ENCODE measurements around the gene SMCO4.

Gene SMCO4

DNA sequence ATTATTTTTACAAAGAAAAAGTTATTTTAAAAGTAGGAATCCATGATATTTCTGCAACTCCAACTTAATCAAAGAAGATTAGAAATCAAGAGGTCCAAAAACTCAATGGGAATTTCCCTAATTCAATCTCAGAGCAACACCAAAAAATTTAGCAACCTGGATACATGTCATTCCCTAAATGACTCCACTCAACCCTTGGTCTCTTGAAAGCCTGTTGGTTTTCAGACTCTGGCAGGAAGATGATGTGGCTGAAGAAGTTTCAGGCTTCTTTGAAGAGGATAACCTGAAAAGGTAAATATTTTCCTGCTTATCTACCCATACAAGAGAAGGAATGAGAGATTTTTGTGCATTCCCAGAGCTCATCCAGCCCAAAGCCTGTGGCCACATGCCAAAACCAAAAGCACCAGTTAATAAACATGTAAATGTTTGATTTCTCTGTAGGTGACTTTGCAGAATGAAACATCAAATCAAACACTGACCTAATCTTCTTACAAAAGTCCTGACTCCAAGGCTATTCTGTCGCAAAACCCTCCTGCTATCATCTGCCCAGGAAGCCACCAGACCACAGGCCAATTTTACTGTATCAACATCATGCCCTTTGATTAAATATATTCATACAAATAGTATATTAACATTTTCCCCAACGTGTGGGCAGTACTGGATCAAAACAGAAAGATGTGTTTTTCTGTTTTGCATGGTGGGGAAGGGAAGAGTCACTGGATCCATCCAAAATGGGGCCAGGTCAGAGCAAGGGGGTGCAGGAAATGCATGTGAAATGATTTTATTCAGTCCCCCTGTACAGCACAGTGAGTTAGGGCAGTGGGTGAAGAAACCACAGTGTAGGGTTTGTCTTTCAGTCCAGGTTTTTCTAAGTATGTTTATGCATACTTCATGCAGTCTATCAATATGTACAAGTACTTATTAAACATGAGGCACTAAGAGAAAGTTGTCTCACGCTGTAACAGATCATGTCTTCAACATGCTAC, 38.8 kb downstream of the SMCO4 start:
- DNase-seq (ENCODE audit: low read depth in 2 of 2), result no peak

DNA sequence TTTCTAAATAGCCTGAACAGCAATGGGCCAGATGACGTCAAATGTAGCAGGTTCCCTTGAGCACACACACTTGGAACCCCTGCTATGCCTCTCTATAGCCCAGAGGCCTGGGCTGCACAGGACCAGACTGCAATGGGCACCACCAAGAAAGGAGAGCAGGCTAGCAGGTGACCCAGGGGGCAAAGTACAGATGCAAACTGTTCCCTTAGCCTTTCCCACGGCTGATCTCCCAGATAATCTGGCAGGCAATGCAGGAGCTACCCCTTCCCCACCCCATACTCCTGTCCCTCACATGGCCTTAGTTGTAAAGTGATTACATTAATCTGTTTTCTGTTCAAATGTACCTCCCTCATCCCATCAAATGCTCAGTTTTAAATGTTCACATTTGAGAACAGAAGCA, 41.3 kb downstream of the SMCO4 start:
- DNase-seq (ENCODE audit: low read depth in 2 of 2), result no peak

DNA sequence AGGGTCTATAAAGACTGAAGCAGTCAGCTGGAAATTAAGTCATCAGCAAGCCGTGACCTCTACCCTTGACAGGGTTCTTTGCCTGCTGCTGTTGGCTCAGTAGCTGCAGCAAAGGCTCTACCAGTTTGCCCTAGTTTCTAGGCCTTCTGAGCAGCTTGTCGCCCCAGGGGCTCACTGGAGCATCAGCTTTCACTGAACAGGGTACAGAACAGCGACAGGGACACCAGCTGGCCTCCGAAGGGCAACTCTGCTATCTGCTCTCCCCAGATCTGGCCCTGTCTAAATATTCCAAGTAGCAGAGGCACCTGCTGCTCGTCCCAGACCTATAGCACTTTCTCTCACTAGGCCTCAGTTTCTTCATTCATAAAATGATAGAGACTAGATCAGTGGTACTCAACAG, 42.4 kb downstream of the SMCO4 start:
- DNase-seq (ENCODE audit: low read depth in 2 of 2), result no peak

DNA sequence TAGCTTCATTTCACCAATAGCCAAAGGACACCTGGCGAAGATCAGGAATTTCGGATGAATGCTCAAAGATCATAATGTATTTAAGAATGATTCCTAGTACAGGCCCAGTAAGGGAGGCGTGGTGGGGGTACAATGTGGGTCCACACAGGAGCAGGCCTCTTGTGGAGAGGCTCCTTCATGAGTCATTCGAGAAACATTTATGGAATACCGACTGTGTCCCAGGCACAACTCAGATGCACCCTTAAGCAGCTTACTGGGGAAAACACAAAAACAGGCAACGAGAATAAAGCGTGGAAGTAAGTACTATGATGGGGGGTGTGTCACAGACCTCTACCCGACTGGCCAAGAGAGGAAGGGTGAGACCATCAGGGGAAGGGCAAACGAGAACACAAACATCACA, 44.5 kb downstream of the SMCO4 start:
- DNase-seq (ENCODE audit: low read depth in 2 of 2), result peak; percentile 22

DNA sequence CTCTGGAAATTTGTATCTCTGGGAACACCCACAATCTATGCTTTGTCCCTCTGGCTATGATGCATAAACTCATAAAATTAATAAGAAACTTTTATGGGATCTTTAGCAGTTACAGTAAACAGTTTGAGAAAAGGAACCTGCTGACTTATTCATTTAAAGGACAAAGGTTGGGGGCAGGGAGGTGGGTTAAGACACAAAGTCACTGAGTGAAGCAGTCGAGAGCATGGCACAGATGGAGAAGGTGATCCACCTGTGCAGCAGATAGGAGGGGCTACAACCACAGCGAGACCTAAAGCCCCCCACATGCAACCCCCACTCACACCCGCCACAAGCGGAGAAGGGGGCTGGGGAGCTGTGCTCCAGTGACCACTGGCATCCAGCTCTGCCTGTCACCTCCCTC, 45.0 kb downstream of the SMCO4 start:
- no peak for DNase-seq (ENCODE audit: low read depth in 2 of 2)

DNA sequence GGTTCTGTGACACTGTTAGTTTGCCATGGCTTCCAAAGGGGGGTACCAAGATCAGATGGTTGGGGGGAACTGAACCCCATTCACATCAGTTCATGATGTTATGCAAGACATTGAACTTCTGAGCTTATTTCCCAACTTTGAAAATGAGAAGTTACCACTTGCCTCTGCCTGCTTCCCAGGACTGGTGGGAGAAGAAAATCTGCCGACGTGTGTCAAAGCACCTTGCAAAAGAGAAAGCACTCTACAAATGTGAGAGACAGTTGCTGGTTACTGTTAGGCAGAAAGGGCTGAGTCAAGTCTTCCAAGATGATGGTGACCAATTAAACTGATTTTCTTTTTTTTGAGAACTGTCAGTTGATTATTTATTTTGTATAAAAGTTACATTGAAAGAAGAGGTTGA, 45.6 kb downstream of the SMCO4 start:
- DNase-seq (ENCODE audit: low read depth in 2 of 2), result no peak

DNA sequence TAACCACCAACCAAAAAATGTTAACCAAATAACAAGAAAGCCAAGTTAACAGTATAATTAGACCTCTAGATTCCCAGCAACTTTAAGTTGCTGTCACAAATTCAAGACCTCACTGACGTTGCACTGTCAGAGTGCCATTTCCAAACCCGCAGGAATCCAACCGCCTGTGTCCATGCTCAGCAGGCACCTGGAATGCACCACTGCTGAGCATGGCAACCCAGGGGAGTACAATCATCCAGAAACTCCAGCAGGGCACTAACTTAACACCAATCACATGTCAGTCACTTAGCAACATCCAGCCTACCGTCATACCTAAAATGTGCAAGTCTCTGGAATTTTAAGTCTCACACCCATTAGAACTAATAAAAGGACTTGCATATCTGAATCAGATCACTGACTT, 48.8 kb downstream of the SMCO4 start:
- DNase-seq (ENCODE audit: low read depth in 2 of 2), result no peak

DNA sequence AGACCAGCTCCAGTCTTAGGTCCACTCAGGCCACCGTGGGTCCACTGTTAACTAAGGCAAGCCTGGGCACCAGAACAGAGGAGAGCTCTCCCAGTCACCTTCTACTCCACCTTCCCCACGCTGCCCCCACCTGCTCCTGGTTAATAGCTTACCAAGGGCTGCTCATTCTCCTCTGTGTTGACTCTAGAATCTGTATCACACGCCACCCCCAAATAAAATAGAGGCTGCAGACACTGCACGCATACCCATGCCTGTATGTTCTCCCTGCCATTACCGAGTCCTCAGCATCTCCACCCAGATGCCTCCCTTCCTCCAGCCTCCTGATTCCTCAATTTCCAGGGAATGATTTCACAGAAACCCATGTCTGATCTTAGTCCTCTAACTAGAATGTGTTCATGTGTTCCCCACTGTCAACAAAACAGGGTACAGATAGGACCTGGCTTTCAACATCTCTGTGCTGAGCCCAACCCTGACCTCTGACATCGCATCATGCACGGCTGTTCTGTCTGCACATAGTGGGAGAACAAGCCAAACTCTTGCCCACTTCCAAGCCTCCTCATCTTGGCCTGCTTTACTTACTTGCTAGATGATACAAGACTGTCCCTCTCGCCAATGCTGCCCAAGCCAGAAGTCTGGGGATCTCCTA, 49.8 kb downstream of the SMCO4 start:
- no peak for DNase-seq (ENCODE audit: low read depth in 2 of 2)

DNA sequence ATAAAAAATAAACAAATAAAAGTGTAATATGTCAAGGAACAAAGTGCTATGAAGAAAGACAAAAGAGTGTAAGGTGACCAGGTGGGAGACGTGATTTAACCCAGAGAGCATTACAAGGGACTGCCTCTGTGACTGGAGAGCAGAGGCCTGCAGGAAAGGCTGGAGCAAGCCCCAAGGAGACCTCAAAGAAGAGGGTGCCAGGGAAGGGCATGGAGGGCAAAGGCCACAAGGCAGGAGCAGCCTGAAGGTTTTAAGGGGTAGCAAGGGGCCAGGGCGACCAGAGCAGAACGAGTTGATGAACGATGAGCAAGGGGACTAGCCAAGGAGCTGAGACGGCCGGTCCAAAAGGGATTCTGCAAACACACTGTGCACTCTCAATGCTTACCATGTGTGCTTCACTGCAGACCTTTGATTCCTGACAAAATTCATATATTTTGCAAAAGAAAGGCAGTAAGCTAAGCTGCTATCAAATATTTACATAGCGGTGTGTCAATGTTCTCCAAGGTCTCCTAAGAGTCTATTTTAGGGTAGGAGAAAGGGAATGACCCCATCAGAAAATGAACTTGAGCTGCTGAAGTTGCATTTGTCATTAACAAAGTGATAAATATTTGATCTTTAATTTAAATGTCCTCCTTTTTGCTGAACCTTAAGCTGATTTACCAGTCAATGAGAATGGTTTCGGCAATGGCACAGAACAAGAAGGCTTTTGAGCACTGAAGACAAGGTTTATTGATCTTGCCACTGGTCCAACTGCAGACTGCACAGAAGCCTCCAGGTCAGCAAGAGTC, 50.5 kb downstream of the SMCO4 start:
- DNase-seq (ENCODE audit: low read depth in 2 of 2), result no peak

DNA sequence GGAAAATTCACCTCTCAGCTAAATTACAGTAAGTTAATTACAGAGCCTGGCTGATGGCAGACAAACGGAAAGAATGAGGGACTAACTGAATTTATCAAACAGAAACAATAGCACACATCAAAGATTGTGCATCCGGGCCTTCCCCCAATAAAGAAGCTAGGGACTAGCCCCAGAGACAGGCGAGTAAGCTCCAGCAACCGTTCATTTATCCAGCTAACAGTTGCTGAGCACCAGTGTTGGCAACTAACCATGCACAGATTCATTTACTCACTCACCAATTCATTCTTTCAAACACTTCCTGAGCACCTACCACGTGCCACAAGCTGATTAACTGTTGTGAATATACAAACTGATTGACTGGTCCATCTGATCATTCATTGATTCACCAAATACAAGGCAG, 51.2 kb downstream of the SMCO4 start:
- DNase-seq (ENCODE audit: low read depth in 2 of 2), result no peak

DNA sequence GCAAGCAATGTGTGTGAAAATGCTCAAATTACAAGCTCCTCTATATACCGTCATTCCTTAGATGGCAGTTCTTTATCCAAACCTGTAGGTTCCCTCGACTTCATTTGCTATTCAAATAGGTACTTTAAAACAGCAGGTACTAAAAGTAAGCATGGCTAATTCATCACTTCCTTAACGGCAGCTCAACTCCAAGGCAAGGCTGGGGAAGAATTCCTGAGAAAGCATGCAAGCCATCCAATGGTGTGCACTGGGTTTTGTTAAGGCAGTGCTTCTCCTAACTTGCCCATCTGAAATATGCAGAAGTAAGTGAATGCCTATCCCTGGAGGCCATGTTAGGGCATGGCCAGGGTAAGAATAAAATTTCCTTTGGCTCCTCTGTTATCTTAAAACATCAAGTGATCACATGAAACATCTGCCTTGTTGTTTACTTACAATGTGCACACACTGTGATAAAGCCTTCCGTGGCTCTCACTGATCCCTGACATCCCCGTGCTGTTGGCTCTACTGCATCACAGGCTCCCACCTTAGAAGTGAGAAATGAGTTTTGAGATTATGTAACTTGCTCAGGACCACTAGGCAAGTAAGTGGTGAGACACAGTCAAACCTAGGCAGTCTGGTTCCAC, 52.1 kb downstream of the SMCO4 start:
- DNase-seq (ENCODE audit: low read depth in 2 of 2), result no peak

DNA sequence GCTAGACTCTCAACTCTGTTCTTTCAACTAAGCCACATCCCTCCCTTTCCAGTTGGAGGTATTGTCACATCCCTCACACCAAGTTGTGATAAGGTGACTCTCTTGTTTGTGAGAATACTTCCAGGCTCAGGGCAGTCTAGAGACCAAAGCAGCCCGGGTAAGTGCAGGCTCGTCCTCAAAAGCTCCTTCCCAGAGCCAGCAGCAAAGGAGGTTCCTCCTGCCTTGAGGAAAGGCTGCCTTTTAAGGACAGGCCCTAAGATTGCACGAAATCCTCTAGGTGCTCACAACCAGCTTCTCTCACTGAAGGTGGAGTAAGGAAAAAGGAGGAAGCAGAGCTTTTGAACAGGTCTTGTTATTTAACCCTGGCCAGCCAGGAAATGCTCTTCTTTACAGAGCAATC, 53.4 kb downstream of the SMCO4 start:
- DNase-seq (ENCODE audit: low read depth in 2 of 2), result no peak

DNA sequence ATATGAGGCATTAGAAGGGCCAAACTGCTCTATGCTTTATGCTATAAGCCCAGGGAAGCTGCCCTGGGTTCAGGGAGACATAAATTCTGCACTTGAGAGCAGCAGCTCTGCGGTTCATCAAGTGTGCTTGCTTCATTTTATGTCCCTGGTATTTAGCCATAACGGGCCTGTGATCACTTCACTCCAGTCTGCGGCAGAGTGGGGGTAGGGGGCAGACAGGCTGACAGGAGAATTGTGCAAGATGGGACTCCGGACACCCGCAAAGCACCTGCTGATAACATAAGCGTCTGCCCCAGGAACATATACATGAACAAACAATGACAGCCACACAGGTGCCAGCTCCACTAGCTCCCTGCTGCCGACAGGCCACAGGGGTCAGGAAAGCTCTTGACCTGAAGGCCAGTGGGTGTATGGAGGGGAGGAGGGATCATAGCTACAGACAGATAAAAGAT, 56.1 kb downstream of the SMCO4 start:
- no peak for DNase-seq (ENCODE audit: low read depth in 2 of 2)

DNA sequence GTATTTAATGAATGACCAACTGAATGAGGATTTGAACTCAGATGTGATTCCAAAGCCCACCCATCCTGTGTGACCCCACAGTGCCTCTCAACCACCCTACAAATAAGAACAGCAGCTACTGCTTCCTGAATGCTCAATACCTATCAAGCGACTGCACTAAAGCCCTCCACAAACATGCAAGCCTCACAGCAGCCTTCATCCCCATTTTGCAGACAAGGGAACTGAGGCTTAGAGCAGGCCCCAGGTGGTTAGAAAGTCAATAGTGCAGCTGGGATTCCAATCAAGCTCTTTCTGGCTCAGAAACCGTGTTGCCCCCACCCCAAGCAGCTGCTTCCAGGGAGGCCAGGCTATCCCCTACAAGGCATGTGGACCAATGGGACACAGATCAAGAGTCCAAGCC, 57.2 kb downstream of the SMCO4 start:
- DNase-seq (ENCODE audit: low read depth in 2 of 2), result no peak

DNA sequence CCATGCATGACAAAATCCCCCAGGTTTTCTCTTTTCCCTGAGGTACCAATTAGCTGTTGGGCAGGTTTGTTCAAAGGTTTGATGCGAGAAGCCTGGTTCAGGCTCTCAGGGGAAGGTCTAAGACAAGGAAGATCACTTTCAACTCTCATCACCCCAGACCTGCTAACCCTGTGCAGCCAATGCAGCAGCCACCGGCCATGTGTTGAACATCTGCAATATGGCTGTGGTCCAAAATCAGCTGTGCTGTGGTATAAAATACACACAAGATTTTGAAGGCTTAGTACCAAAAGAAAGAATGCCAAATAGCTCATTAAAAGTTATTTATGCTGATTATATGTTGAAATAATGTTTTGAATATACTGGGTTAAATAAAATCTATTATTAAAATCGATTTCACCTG, 58.5 kb downstream of the SMCO4 start:
- DNase-seq (ENCODE audit: low read depth in 2 of 2), result peak; percentile 23 to 34

DNA sequence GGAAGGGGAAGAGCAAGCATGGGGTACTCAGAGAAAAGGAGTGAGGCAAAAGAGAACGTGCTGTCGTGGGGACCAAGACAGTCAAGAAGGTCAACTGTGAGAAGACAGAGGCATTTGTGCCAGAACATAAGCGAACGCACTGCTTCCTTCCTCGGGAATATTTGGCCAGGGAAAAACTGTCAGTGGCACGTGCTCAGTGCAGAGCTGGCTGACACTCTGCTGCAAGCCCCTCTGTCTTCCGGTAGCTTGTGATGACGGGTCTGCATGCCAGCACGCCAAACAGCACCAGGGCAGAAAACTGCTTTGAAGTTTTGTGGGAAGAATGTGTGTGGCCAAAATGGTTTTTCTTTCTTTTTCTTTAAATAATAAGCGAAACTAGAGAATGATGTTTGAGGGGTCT, 60.6 kb downstream of the SMCO4 start:
- DNase-seq (ENCODE audit: low read depth in 2 of 2), result no peak

DNA sequence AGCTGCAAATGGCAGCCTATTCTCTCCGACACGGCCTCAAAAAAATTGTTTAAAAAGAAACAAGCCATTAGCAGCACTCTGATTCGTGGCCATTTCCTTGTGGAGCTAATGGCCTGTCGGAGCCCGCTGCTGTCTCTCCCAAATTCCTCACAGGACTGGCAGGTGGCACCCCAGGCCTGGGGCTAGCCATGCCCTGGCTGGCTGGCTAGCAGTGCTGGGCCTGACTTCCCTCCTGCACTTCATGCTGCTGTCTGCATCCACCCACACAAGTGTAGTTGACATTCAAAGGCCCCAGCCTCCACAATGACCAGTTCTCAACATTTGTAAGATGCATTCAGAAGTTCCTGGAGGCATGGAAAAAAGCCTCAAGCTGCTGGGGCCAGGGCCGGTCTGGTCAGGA, 61.5 kb downstream of the SMCO4 start:
- DNase-seq (ENCODE audit: low read depth in 2 of 2), result no peak

DNA sequence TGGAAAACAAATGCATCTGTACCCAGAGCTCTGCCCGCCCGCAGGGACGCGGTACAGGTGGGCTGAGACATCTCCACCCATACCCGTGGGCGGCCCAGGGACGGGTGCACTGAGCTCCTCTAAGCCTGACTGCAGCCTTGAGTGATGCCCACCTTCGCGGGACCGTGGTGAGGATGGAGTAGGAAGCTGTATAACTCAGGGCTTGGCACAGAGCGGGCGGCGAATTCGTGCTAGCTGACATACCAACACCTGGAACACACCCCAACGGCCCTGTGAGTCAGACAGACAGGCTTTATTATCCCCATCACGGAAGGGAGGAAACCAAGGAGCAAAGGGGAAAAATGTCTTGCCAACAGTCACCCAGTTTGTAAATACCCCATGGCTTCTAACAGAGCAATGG, 61.9 kb downstream of the SMCO4 start:
- no peak for DNase-seq (ENCODE audit: low read depth in 2 of 2)

DNA sequence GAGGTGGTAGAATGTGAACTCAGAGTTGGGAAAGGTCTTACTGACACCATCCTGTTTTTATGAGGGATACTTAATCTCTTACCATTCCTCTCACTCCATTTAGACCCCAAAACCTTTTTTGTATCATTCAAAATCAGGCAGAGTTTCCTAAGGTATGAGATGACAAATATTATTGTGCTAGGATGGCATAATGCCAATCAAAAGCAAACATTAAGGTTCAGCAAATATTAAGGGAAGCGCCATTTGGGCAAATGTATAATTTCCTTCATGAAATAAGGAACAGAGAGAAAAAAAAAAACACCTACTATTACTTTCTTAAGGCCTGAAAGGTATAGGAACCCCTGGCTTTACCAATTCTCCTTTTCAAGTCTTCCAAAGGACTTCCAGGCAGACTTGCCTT, 62.4 kb downstream of the SMCO4 start:
- DNase-seq (ENCODE audit: low read depth in 2 of 2), result no peak

DNA sequence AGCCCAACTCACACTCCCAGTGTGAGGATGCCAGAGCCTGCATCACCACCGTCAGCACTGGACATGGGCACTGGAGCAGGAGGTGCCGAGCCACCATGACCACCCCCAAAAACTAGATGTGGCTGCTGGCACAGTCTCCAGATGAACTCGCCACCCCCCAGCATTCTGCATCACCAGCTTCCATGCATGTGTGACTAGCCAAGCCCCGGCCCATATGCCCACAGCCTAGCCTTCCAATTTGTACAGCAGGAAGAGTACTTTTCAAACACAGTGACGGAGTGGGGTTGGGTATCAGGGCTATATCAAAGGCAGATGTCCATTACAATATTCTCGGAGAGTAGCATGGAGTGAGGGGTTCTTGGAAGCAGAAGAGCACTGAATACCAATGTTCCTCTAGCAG, 62.9 kb downstream of the SMCO4 start:
- DNase-seq (ENCODE audit: low read depth in 2 of 2), result no peak

DNA sequence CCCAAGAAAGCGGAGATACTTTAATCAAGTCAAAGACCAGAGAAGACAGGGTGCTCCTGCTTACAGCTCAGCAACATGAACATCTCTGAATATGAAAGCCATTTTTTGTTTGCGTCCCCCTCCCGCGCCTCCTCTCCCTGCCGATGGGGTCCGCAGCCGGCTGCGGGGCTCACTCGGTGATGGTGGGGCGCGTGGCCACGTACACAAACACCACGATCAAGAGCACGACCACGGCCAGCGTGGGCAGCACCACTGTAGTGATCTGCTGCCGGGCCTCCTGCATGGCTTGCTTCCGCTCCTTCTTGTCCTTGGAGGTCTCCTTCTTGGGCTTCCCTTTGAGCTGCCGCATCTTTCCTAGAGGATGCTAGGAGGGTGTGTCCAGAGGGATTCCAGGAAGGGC, 64.3 kb downstream of the SMCO4 start:
- DNase-seq (ENCODE audit: low read depth in 2 of 2), result no peak

DNA sequence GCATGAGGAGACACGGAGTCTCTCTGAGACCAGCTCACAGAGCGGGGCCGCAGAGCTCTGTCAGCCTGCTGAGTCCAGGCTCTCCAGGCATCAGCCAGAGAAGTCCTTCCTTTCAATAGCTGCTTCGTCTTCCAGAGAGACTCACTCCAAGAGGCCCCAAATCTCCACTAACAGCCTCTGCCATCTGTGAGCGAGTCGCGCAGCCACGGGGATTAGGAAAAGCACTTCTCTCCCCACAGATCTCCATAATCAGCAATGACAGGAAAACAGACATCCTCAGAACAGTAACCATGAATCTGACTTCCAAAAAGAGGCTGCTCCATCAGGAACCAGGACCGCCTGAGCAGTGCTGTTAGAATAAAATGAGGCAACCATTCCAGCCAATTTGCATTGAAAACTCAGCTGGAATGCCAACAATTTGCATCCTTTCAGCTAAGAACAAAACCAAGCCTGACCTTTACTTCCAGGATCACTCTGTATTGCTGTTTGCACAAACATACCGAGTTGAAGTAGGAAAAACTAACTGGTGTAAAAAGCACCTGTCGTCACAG, 65.4 kb downstream of the SMCO4 start:
- DNase-seq (ENCODE audit: low read depth in 2 of 2), result no peak
